Measurements from ENCODE around the gene MTMR3.
A peak's percentile ranks its signal among the peaks of the same experiment; 100 is the strongest.
"Not testable (repeated sequence)": the region's sequence is repeated elsewhere in the genome, so short reads cannot be mapped to it uniquely, and the experiment has no call there.

The MTMR3 gene

DNA sequence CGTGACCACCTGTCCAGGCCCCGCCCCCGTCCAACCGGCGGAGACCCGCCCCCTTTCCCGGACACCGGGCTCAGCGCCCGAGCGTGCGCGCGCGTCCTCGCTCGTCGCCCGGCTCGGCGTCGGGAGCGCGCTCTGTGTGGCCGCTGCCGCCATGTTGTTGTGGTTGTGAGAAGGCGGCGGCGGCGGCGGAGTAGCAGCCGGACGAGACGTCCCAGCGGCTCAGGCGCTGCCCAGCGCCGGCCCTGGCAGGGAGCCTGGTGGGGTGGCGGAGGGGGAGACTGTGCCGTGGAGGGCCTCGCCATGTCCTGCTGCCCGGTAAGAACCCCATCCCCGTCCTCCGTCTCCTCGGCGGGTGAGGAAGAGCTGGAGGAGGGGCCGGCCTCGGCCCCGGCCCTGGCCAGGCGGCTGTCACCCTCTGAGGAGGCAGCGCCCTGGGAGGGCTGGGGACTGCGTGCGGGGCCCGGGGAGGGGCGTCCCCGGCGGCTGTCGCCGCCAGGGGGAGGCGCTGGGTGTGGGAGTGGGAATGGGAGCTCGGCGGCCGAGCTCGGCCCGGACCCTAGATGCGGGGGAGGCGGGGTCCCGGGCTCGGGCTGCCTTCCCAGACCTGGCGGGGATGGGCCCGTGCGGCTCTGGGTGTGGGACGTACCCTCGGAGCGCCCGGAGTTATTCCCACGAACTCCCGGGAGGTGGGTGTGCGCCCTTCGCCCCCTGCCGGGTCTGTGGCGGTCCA is at the start of gene MTMR3:
TSS of gene MTMR3 (plus strand) at position 130 of the 730 bp plus-strand sequence. CDS start 87,886 bp downstream, outside the sequence.
- DNase-seq (ENCODE audit: low read depth in 1 of 2, low spot score in 1 of 2) = peak; percentile 82 to 85

DNA sequence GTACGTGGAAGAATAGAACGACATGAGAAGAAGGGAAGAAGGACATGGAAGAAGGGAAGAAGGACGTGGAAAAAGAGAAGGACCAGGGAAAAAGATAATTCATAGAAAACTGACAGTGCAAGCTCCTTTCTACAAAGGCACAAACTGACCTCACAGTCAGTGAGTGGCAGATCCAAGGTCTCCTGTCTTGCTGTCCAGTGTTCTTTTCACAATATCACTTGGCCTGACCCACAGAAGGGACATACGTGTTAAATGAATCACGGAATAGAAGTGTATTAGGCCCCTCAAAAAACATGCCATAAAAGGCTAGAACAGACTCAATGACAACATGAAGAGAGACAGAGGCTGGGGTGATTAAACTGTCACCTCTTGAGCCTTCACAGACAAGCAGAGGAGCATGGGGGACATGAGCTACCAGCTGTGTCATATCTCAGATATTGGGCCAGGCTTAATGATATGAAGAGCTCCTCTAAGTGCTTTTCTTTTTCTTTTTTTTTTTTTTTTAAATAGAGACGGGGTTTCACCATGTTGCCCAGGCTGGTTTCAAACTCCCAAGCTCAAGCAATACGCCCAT is 49.5 kb upstream of the MTMR3 start:
- no peak for DNase-seq (ENCODE audit: low read depth in 1 of 2, low spot score in 1 of 2)

DNA sequence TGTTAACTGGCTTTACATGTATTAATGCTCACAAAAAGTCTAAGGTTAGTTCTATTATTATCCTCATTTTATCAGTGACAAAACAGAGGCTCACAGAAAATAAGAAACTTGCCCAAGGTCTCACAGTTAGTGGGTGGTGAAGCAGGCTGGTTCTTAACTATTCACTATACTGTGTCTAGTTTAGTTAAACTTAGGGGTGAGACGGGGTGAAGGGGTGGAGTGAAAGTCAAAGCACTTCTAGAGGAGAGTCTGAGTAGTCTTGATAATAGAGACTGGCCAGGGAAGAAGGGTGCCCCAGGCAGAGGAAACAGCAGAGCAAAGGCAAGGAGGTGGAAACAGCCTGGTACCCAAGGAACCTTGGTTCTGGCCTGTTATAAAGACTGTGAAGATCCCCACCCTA is 48.9 kb upstream of the MTMR3 start:
- no peak for DNase-seq (ENCODE audit: low read depth in 1 of 2, low spot score in 1 of 2)

DNA sequence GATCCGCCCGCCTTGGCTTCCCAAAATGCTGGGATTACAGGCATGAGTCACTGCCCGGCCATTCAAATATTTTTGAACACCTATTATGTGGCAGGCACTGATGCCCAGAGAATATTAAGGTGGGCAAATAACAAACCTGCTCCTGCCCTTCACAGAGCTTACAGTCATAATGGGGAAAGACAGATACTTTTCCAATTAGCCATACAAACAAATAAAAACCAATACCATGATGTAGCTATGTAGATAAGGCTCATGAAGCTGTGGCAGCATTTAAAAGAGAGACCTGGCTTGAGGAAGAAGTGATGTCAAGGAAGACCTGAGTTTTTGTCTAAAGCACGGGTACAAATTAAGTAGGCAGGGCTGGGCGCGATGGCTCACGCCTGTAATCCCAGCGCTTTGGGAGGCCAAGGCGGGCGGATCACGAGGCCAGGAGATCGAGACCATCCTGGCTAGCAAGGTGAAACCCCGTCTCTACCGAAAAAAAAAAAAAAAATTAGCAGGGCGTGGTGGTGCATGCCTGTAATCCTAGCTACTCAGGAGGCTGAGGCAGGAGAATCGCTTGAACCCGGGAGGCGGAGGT is 46.1 kb upstream of the MTMR3 start:
- DNase-seq (ENCODE audit: low read depth in 1 of 2, low spot score in 1 of 2) = not testable (repeated sequence)

DNA sequence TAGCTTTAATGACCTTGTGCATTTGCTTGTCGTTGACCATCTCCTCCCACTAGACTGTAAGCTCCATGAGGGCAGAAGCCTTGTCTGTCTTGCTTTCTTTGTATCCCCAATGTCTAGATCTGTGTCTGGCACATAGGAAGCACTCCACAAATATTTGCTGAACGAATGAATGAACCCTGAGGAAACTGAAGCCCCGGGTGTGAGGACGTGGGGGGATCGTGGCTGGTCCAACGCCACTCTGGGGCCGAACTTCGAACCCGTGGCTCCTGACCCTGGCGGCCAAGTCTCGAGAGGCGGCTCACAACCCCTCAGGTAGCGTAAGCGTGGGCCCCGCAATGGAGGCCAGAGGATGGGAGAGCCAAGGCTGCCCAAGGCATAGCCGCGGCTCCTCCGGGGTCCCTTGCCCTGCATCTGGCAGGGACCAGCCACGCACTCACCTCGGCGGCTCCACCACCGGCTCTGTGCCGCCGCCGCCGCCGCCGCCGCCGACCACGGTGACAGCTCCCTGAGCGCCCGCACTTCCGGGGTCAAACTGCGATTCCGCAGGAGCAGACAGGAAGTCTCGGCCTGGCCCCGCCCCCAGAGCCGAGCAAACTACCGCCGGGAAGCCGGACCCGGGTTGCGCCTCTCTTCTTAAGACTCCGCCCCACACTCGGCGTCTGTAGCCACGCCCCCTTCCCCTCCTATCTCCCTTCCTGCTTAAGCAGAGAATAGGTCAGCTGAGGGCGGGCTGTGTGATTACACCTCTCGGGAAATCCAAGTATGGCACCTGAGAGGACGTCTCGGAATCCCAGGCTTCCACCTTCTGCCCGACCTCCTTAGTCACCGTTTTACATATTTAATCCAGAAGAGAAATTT is 45.0 kb upstream of the MTMR3 start, which contains the start of gene ASCC2:
TSS of gene ASCC2 (minus strand) at position 534 of the 858 bp plus-strand sequence. CDS start 5,949 bp downstream, outside the sequence.
- peak; percentile 98 to 99 for DNase-seq (ENCODE audit: low read depth in 1 of 2, low spot score in 1 of 2)

DNA sequence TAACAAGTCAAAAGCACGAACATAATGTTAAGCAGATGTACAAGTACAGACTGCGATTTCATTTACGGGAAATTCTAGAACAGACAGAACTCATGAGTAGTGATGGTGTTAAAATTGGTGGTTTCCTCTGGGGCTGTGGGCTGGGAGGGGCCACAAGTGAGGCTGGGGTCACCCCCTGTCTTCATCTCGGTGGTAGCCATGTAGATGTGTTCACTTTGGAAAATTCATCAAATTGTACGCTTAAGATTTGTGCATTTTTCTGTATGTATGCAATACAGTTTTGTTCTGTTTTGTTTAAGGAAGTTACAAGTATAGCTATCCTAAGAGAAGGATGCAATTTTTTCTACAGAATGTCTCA is 44.4 kb upstream of the MTMR3 start:
- no peak for DNase-seq (ENCODE audit: low read depth in 1 of 2, low spot score in 1 of 2)

DNA sequence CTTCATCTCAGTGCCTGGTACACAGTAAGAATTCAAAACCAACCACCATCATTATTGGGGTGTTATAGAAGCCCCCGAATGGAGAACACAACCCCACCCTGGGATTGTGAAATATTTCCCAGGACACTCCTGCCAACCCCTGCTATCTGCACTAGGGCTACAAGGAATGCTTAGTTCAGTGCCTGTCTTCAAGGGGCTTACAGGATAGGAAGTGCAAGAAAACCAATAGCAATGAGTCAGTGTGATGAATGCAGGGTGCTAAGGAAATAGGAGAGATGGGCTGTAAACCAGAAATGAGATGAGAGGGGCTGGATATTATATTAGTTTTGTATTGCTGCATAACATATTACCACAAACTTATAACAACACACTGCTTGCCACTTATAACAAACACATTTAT is 43.9 kb upstream of the MTMR3 start:
- no peak for DNase-seq (ENCODE audit: low read depth in 1 of 2, low spot score in 1 of 2)

DNA sequence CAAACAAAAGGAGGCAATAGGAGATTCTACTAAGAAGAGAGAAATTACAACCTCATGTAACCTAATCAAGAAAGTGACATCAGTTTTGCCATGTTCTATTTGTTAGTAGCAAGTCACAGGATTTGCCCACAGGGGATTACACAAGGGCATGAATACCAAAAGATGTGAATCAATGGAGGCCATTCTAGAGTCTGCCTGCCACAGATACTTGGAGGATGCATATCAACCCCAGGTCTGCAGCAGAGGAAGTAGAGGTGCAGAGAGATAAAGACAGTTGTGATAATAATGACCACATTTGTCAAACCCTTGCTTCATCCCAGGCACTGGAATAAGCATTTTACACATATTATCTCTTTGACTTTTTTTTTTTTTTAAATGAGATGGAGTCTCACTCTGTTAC is 42.5 kb upstream of the MTMR3 start:
- no peak for DNase-seq (ENCODE audit: low read depth in 1 of 2, low spot score in 1 of 2)

DNA sequence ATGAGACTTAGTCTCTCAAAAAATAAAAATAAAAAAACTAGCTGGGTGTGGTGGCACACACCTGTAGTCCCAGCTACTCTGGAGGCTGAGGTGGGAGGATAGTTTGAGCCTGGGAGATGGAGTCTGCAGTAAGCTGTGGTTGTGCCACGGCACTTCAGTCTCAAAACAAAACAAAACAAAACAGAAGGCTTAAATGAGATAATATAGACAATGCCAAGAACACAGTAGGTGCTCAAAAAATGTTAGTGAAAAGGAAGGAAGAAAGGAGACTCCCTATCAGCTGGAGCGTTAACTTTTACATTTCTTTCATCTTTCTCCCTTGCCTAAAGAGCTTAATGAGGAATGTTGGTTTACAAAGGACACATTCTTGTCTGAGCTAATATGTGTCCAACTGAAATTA is 40.8 kb upstream of the MTMR3 start:
- no peak for DNase-seq (ENCODE audit: low read depth in 1 of 2, low spot score in 1 of 2)

DNA sequence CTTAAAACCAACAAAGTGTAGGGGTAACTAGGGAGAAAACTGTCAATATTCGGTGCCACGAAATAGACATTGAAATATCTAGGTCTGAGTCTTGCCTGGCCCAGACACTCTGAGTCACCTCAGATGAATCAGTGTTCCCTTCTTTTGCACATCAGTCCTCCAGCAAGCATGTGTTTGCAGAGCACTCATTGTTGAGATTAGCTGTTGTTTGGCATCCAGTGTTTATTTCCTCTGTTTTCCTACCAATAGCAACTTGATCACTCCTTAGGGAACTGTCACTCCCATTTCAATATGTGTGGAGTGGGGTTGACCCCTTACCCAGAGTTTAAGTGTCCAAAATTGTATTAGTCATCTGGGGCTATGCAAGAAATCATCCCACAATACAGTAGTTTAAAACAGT is 40.2 kb upstream of the MTMR3 start:
- DNase-seq (ENCODE audit: low read depth in 1 of 2, low spot score in 1 of 2) = no peak

DNA sequence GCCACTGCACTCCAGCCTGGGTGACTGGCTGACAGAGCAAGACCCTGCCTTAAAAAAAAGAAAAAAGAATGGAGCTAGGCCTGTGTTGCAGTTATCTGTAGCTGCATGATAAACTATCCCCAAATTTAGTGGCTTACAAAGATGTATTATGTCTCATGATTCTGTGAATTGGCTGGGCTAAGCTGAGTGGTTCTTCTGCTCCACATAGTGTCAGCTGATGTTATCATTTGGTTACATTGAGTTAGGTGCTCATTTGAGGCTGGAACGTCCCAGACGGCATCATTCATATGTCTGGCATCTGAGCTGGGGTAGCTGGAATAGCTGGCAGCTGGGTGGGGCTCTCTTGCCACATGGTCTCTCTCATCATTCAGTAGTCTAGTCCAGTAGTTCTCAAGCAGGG is 36.7 kb upstream of the MTMR3 start:
- no peak for DNase-seq (ENCODE audit: low read depth in 1 of 2, low spot score in 1 of 2)

DNA sequence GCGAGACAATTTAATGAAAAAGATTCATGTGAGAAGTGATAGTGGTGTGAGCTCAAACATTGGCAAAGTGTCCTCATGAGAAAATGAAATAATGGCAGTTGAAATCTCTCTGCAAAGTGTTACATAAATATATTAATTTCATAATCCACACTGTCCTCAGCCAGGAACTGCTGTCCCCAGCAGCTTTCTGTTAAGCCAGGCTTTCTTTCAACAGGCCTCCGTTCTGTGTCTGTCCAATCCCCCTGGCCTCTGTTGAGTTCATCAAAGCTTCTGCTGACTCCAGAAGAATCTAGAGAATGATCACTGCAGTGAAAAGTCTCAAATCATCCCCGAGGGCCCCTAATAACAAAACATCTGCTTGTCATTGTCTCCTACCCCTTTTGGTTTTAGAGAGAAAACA is 34.9 kb upstream of the MTMR3 start:
- DNase-seq (ENCODE audit: low read depth in 1 of 2, low spot score in 1 of 2) = no peak

DNA sequence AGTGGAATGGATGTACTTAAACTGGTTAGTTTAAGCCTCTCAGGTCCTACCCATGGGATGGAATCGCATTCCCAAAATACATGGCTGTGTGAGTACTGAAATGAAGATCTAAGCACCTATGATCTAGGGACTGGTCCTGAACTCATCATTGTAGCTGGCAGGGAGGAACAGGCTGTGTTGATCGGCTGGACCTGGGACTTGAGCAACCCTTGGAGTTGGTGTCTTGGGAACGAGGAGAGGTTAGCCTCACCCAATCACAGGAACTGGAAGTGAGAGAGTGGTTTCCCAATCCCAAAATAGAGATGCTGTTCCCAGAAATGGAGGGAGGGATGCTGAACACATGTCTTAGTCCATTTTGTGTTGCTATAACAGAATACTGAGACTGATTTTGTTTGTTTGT is 28.5 kb upstream of the MTMR3 start:
- DNase-seq (ENCODE audit: low read depth in 1 of 2, low spot score in 1 of 2) = no peak

DNA sequence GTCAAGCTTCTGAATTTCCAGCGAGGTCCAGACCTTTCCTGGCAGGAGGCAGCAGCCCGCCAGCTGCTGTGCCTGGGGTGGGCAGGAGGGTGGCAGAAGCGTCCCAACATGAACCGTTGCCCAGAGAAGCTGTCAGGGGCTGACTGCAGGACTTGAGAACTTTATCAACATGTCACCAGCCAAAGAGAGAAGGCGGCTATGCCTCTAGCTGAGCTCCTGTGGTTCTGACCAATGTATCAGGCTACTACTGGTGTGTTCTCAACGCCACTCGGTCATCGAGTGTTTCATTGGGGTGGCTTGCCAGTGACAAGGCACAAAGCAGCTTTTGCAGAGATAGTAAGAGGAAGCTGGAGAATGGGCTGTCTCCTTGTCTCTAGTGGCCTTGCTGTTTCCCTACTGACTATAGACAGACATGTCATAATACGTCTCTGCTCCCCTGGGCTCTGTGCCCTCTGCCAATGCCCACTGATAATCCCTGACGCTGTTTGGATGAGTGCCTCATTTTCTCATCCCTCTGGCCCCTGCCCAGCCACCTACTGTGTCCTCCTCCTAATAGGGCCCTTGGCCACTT is 27.3 kb upstream of the MTMR3 start:
- DNase-seq (ENCODE audit: low read depth in 1 of 2, low spot score in 1 of 2) = no peak

DNA sequence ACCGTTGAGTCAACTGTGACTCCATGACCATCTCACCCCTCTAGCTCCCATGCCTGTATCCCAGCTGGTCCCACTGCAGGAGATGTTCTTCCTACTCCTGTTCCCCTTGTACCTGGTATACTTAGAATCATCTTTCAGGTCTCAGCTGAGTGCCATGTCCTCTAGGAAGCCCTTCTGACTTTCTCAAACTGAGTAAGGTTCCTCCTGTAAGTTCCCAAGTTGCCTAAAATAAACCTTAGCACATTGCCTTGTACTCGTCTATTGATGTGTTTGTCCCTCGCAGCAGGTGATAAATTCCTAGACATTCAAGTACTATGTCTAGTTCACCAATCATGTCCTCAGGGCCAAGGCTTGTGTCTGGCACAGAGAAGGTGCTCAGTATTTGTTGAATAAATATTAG is 26.5 kb upstream of the MTMR3 start:
- DNase-seq (ENCODE audit: low read depth in 1 of 2, low spot score in 1 of 2) = no peak

DNA sequence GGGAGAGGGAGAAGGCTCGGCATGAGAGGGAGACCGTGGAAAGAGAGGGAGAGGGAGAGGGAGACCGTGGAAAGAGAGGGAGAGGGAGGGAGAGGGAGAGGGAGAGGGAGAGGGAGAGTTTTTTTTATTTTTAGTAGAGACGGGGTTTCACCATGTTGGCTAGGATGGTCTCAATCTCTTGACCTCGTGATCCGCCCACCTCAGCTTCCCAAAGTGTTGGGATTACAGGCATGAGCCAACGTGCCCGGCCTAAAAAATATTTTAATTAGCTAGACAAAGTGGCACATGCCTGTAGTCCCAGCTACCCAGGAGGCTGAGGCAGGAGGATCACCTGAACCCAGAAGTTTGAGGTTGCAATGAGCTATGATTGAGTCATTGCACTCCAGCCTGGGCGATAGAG is 23.9 kb upstream of the MTMR3 start:
- not testable (repeated sequence) for DNase-seq (ENCODE audit: low read depth in 1 of 2, low spot score in 1 of 2)

DNA sequence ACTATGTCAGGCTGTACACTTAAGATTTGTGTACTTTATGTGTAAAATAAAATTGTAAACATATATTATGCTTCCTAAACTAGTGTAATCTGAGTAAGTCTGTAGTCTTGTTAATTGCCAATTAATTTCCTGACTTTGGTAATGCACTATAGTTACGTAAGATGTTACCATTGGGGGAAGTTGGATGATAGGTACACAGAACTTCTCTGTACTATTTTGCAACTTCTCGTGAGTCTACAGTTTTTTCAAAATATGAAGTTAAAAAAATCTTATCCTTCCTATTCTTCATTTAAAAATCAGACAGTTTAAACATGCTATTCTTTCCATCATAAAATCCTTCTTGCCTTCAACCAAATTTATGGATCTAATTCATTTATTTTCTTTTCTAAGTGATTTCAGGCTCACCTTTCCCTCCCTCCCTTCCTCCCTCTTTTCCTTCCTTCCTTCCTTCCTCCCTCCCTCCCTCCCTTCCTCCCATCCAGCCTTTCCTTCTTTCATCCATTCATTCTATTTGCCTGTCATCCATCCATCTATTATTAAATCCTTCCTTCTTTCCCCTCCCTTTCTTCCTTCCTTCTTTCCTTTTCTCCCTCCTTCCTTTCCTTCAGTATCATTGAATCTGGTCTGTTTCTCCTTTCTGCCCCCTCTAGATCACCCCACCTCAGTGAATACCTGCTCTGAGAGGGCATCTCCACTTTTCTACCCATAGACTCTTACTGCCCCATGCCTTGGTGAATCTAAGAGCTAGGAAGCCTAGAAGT is 22.8 kb upstream of the MTMR3 start:
- DNase-seq (ENCODE audit: low read depth in 1 of 2, low spot score in 1 of 2) = no peak

DNA sequence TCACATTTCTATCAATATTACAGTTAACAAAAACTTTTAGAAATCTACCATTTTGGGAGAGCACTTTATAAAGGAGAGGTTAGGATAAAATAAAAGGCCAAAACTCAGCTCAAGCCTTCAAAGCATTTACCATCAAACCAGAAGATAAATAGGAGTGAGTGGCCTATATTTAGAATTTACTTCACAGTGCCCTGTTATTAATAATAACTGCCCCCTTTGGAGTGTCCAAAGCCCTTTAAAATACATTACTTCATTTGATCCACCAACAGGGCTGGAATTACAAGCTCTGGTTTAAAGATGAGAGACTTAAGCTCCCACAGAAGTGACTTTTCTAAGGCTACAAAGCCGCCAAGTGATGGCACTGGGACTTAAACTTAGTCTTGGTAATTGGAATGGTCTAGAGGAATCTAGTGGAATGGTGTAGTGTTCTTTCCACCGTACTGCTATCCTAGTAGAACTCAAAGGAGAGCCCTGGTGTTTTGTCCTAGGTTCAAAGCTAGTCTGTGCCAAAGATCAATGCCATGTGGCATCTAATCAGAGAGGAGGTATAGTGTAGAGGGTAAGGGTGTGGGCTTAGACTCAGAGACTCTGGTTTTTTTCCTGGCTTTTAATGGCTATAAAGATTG is 21.2 kb upstream of the MTMR3 start:
- DNase-seq (ENCODE audit: low read depth in 1 of 2, low spot score in 1 of 2) = no peak

DNA sequence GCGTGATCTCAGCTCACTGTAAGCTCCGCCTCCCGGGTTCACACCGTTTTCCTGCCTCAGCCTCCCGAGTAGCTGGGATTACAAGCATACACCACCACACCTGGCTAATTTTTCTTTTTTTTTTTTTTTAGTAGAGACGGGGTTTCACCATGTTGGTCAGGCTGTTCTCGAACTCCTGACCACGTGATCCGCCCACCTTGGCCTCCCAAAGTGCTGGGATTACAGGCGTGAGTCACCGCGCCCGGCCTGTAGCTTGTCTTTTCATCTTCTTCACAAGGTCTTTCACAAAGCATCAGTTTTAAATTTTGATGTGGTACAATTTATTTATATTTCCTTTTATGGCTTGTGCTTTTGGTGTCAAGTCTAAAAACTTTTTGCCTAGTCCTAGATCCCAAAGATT is 17.4 kb upstream of the MTMR3 start:
- DNase-seq (ENCODE audit: low read depth in 1 of 2, low spot score in 1 of 2) = not testable (repeated sequence)

DNA sequence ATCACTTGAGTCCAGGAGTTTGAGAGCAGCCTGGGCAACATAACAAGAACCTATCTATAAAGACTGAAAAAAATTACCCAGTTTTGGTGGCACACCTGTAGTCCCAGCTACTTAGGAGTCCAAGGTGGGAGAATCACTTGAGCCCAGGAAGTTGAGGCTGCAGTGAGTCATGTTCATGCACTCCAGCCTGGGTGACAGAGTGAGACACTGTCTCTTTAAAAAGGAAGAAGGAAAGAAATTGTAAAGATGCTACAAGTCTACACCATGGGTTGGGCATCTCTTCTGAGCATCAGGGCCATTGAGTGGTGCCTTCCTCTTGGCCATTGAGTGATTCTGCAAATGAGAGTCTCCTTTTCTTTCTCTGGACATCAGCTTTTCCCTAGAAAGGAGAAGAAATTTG is 15.7 kb upstream of the MTMR3 start:
- no peak for DNase-seq (ENCODE audit: low read depth in 1 of 2, low spot score in 1 of 2)
